RWPE1 (cell line): Measurements from ENCODE around the gene YTHDF1.

Experiments used
- CTCF ChIA-PET: fragments of 350-600 bp; sonication (Branson Sonifier 250); formaldehyde crosslinking; extraction: SDS; loops from one replicate; lab custom pipeline; 2021; lab: Yijun Ruan, JAX
- POLR2A ChIA-PET: fragments of 400-600 bp; formaldehyde crosslinking; extraction: SDS; loops from one replicate; lab custom pipeline; 2020; ENCODE audit warnings: antibody characterized with exemption; ENCODE audit not compliant: low non-redundant PET; lab: Yijun Ruan, JAX
- DNase-seq: peaks from one replicate; pipeline ENCODE4 v3.0.0; 2012; ENCODE audit warnings: low spot score
- H3K27ac ChIP-seq: fragments of 450-650 bp; 2 replicates; pipeline ENCODE4 v1.5.1; 2017
- TF ChIP-seq, protein P1 (sequence below): fragments of 450-650 bp; conservative IDR thresholded peaks from 2 replicates; pipeline ENCODE4 v1.5.1; 2017; ENCODE audit warnings: low read depth, mild to moderate bottlenecking

YTHDF1 gene

DNA sequence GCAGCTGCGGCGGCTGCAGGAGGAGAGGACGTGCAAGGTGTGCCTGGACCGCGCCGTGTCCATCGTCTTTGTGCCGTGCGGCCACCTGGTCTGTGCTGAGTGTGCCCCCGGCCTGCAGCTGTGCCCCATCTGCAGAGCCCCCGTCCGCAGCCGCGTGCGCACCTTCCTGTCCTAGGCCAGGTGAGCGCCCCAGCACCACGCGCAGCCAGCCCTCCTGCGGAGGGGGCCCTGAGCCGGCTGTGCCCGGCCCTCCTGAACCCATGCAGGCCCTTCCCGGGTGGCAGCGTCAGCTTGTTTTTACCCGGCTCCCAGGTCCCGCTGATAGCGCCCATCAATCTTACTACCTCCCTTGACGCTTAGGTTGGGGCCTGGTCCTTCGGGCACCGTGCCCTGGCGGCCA, 23.5 kb upstream of the YTHDF1 start:
- no peak overlapping the region for H3K27ac ChIP-seq
- ChIA-PET CTCF (interaction anchor here (0.7 to 6.7 kb wide), 3 partner anchors 15 to 1236 kb away, joined by 3 to 48 read pairs (median 5); no protein-coding TSS in a partner anchor), POLR2A (no interaction called here)
- no peak for DNase-seq
- TF ChIP-seq, protein P1, sequence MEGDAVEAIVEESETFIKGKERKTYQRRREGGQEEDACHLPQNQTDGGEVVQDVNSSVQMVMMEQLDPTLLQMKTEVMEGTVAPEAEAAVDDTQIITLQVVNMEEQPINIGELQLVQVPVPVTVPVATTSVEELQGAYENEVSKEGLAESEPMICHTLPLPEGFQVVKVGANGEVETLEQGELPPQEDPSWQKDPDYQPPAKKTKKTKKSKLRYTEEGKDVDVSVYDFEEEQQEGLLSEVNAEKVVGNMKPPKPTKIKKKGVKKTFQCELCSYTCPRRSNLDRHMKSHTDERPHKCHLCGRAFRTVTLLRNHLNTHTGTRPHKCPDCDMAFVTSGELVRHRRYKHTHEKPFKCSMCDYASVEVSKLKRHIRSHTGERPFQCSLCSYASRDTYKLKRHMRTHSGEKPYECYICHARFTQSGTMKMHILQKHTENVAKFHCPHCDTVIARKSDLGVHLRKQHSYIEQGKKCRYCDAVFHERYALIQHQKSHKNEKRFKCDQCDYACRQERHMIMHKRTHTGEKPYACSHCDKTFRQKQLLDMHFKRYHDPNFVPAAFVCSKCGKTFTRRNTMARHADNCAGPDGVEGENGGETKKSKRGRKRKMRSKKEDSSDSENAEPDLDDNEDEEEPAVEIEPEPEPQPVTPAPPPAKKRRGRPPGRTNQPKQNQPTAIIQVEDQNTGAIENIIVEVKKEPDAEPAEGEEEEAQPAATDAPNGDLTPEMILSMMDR = no peak

DNA sequence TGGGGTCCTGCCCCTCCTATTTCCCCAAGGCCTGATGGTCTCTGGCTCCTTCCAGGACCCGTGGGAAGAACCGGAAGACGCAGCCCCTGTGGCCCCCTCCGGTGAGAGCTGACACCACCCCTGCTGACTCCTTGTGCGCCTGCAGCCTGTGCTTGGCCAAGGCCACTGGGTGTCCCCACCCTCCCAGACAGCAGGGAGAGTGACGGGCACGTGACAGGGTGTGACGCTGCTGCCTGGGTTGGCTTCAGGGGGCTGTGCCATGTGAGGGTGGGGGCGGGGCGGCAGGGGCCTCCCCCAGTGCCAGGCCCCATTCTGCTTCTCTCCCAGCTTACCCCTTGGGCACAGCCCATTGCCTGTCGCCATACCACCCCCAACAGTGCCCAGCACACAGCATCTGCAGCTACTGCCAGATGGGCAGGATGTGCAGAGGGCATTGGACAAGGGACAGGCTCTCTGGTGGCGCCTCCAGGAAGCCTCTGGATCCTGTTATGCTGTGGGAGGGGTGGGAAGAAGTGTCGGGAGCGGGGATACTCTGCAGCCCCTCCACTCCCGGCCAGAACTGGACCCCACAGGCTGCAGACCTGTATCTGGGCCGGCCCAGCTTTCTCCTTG, 22.7 kb upstream of the YTHDF1 start:
- H3K27ac ChIP-seq = no peak overlapping the region
- ChIA-PET POLR2A (no interaction called here), CTCF (interaction anchor here (0.6 to 6.7 kb wide), 6 partner anchors 9 to 56 kb away, joined by 3 to 48 read pairs (median 3); no protein-coding TSS in a partner anchor)
- TF ChIP-seq, protein P1 = no peak
- no peak for DNase-seq

DNA sequence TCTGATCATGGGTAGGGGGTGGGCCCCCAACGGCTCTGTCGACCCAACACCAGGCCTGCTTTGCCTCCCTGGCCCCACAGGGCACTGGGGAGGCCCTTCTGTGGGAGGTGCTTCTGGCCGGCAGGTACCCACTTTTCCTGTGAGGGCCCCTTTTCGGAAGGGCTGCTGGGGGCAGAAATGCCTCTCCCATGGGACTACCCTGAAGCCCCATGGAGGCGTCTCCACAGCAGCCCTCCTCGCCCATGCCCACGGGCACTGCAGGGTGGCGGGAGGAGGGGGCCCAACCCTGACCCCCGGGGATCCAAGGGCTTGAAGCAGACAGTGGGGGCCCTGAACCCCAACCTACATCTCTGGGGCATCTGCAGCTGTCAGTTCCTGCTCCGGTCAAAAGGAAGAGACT, 22.1 kb upstream of the YTHDF1 start:
- POLR2A ChIA-PET = no interaction called here
- DNase-seq = no peak
- no peak overlapping the region for H3K27ac ChIP-seq
- TF ChIP-seq, protein P1 = no peak
- CTCF ChIA-PET = interaction anchor here (0.6 to 6.7 kb wide), 6 partner anchors 10 to 57 kb away, joined by 3 to 48 read pairs (median 3); no protein-coding TSS in a partner anchor

DNA sequence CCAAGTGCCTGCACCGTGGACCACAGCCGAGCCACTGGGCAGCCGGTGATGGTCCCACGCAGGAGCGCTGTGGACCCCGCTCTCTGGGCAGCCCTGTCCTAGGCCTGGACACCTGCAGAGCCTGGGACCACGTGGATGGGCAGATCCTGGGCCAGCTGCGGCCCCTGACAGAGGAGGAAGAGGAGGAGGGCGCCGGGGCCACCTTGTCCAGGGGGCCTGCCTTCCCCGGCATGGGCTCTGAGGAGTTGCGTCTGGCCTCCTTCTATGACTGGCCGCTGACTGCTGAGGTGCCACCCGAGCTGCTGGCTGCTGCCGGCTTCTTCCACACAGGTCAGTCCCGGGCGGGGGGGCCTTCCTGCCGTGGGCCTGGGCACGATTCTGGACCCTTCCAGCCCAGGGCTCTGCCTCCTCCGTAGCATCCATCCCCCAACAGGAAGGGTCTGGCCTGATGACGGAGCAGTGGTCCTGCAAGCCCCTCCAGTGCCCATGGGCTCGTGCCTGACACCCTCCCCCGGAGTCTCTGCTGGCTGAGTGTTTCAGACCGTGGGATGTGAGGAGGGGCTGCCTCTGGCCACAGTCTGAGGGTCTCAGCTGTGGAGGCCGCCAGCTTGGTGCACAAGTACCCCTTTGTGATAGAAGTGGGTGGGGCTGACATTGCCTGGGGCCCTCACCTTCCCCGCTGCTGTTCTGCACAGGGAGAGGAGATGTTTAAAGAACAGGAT, 20.3 kb upstream of the YTHDF1 start:
- TF ChIP-seq, protein P1 = no peak
- H3K27ac ChIP-seq = no peak overlapping the region
- POLR2A ChIA-PET = interaction anchor here (1.1 kb wide), 1 partner anchor 17 kb away, joined by 3 read pairs; no protein-coding TSS in a partner anchor
- CTCF ChIA-PET = interaction anchor here (0.6 to 6.8 kb wide), 7 partner anchors 9 to 145 kb away, joined by 3 to 111 read pairs (median 4); partner anchors contain the start of gene YTHDF1
- DNase-seq = no peak

DNA sequence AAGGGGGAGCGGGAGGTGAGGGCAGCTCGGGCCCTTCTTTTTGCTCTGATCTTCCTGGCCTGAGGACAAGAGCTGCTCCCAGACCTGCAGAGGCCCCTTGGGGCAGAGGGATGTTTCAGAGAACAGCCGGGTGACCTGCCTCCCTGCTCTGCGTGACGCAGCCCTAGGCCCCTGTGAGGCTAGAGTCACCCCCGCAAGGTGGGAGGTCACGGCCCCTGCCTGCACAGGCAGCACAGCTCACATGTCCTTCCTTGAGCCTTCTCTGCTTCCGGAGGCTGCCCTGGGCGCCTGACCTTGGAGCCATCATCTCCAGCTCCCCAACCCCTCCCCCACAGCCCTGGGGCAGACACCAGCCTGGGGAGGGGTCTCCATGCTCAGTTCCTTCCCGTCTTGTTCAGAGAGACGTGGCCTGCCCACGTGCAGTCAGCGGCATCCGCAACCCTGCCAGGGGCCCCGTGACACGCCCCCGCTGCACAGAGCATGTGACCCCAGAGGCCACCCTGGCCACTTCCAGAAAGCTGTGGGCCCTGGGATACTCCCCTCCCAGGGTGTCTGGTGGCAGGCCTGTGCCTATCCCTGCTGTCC, 19.6 kb upstream of the YTHDF1 start, which contains the start of gene BIRC7:
Gene BIRC7 (plus strand): TSS at position 507 of the 585 bp plus-strand sequence. CDS start 192 bp downstream, outside the sequence.
- ChIA-PET CTCF (interaction anchor here (0.6 to 6.8 kb wide), 21 partner anchors 8 to 1047 kb away, joined by 3 to 111 read pairs (median 4); partner anchors contain the start of genes COL20A1 and YTHDF1), POLR2A (interaction anchor here (0.8 to 1.1 kb wide), 2 partner anchors 18 to 286 kb away, joined by 3 read pairs; no protein-coding TSS in a partner anchor)
- no peak for DNase-seq
- TF ChIP-seq, protein P1 = no peak
- no peak within 1 kb of the TSS for H3K27ac ChIP-seq
